Right lung (tissue), 5 donors: ENCODE data around the gene FLRT1. TPM values are rescaled to one million over a fixed set of nuclear protein-coding genes. Genes with fewer than 3 reads are reported as not detected.

ENCODE experiments used
- DNase-seq, 2 donors: peaks; one replicate each; pipeline ENCODE4 v3.0.0-alpha.2; 2013
- polyA plus RNA-seq, 5 donors: library from polyadenylated mRNA; unstranded; fragments of 120-200 nt; gene quantifications; one replicate each; pipeline versions ENCODE4 v1.2.1 to v1.2.3, GENCODE V29; 2013; ENCODE audit warnings: inconsistent platforms in 1 of 5, low replicate concordance in 1 of 5; ENCODE audit not compliant: insufficient read length in 5 of 5, insufficient read depth in 1 of 5

Gene FLRT1
- polyA plus RNA-seq, 5 donors, result 2.3 to 4.4 (median 3.5) TPM

GRCh38 chr11:64023712-64024710 is 11.7 kb upstream of the FLRT1 start:
- no peak for DNase-seq

GRCh38 chr11:64025205-64025604 is 10.5 kb upstream of the FLRT1 start:
- no peak for DNase-seq

DNA sequence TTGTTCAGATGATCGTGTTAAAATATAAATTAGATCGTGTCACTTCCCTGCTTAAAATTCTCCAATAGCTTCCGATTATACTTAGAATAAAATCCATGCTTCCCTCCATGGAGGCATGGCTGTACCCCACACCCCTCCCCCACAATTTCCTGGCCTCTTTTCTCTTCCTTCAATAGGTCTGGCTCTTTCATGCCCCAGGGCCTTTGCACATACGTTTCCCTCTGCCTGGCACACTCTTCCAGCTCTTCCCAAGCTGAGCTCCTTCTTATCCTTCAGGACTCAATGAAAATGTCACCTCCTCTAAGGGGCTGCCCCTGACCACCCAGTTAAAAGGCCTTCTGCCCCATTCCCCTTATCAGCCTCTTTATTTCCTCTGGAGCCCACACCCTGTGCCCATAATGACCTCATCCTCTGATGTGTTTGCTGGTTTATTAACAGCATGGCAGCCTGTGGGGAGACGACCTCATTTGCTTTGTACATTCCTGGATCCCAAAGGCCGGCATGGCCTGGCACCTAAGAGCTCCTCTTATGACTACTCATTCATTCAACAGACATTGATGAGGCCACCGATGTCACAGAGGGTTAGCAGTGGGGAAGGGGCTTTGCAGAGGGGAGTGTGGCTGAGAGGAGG is 9.0 kb upstream of the FLRT1 start:
- DNase-seq, result no peak

- DNase-seq, result no peak
Observed at GRCh38 chr11:64027651-64028397, 7.9 kb upstream of the FLRT1 start.

GRCh38 chr11:64028398-64029115 is 7.2 kb upstream of the FLRT1 start:
- DNase-seq, result peak; percentile 53 to 60

GRCh38 chr11:64029773-64030172 is 6.0 kb upstream of the FLRT1 start:
- no peak for DNase-seq

- no peak for DNase-seq
Observed at GRCh38 chr11:64031001-64031400, 4.7 kb upstream of the FLRT1 start.

DNA sequence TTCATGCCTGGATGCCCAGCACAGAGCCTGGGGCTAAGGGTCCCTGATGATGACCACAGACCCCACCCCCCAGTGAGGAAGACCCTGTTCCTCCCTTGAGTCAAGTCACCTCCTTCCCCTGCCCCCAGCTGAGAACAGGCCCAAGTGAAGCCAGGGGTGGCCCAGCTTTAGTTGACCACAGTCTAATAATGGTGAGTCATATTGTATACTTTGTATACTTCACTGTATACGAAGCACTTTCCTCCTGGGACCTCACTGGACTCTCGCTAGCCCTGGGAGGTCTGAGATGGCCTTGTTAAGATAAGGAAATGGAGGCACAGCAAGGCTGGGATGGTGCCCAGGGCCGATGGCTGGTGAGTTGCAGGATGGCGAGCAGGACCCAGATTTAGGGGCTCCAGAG is 3.7 kb upstream of the FLRT1 start:
- DNase-seq, result no peak

DNA sequence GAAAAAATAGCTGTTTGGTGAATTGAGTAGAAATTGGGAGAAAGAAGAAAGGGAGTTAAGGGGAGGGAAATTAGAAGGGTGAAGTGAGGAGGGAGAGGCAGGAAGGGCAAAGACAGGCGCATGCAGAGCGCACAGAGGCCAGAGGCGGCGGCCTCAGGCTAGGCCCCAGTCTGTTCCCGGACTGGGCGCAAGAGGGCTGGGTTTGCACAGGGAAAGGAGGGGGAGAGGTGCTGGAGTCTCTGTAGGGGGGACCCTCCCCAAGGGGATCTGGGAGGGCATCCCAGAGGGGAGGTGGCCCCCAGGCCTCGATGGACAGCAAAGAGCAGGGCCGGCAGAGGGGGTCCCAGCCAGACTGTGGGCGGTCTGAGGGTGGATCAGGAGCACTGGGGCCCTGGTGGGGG is 1.3 kb upstream of the FLRT1 start:
- no peak for DNase-seq

- no peak for DNase-seq
Observed at GRCh38 chr11:64035081-64035524, 628 bp upstream of the FLRT1 start.

GRCh38 chr11:64036087-64037026 is 626 bp downstream of the FLRT1 start:
- peak; percentile 38 to 41 for DNase-seq

DNA sequence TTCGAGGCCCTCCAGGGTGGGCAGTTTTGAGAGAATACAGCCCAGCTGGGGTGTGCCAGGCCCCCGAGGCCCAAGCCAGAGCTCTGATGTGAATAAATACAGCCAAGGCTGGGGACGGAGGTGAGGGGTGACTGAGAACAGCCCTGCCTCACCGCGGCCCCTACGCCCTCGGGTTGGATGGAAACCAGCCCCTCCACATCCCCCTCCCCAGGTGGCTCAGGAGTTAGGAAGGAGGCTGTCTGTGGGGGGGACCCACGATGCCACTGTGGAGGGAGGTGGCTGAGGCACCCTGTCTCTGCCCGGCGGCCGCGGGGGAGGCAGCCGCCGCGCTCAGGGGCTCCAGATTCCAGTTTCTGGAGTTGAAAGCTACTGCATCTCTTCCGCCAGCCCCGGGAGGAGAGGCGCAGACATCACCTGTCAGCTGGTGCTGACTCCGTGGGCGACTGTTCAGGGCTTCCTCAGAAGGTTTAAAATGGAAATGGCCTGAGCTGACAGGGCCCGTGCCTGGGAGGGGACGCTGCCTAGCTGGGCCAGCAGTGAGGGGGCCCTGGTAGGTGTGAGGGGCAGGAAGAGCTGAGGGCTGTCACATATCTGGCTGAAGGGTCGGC is 1.4 kb downstream of the FLRT1 start:
- no peak for DNase-seq

GRCh38 chr11:64038500-64038899 is 2.8 kb downstream of the FLRT1 start:
- no peak for DNase-seq

DNA sequence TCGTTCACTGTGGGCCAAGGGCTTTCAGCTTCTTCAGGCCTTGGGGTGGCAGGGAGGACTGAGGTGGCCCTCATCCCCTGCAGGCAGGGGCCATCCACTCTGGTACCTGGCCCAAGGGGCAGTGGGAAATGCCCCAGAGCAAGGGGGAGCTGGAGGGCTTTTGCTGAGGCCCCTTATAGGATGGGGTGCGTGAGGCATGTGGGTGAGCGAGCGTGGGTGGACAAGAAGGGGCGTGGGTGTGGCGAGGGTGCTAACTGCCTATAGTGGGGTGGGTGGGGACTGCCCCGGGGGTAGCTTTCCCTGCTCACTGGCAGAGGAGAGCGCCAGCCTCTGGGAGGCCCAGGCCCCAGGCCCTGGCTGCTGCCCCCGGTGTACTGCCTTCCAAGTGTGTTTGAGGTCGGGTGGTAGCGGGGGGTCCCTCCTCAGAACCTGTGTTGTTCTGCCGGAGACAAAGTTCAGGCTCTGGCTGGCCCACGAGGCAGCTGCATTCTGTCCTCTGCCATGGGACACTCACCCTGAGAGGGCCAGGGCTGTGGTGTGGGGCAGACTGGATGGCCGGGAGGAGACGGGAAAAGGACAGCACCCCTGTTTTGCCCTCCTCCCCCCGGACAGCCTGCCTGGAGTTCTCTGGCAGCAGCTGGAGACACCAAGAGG is 3.4 kb downstream of the FLRT1 start:
- DNase-seq, result no peak

DNA sequence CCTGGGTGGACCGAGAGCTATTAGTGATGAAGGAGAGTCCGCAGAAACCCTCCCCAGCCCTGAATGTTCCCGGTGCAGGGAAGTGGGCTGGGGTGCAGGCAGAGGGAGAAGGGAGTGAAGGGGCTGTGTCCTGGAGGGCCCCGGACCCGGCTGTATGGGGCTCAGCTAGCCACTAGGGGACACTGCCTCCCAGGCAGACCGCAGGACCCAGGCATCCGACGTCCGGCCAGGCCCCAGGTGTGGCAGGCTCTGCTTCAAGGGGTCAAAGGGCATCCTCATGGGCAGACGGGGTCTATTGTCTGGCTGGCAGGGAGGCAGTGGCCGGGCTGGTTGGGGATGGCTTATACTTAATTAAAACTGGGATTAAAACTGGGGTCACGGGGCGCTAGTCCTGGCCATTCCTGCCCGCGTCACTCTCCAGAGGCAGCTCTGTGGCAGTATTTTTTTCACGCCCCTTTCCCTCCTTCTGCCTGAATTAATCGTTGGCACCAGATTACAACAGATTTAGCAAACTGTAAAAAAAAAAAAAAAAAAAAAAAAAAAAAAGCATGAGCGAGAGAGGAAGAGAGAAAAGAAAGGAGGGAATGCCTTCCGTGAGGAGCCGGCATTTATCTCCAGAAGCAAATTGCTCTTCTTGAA is 5.1 kb downstream of the FLRT1 start:
- DNase-seq, result no peak

- DNase-seq, result no peak
Observed at GRCh38 chr11:64041846-64042245, 6.1 kb downstream of the FLRT1 start.

DNA sequence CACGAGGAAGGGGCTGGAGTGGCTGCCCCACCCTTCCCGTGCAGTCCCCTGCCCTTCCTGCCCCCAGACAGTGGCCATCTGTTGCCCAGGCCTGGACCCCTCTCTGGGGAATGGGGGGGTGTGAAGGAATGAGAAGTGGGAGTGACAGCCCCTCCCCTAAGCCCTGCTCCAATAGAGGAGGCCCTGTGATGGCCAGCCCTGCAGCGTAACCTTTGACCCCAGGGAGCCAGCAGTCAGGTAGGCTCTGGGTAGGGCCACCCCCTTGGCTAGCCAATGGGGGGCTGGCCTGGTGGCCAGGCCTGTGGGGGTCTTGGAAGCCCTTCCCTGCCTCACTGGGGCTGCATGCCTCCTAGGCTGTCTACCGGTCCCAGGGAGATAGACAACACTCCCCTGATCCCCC is 6.6 kb downstream of the FLRT1 start:
- DNase-seq, result no peak

DNA sequence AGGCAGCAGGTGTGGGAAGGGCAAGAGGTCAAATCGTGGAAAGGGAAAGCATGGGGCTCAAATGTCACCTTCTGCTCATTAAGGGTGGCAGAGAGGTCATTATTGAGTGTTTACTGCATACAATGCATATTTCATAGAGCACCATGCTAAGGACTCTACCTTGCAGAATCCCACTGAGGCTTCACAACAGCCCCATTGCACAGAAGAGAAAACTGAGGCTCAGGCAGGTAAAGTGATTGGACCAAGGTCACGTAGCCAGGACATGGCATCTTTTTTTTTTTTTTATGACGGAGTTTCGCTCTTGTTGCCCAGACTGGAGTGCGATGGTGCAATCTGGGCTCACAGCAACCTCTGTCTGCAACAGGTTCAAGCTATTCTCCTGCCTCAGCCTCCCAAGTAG is 7.8 kb downstream of the FLRT1 start:
- no peak for DNase-seq
